Measurements from ENCODE around the gene ATP9B. TPM values are rescaled to one million over a fixed set of nuclear protein-coding genes. Genes with fewer than 3 reads are reported as not detected.
"Not testable (repeated sequence)": the region's sequence is repeated elsewhere in the genome, so short reads cannot be mapped to it uniquely, and the experiment has no call there.

ATP9B gene
- total RNA-seq, 2 experiments from 2014 or later, result 16.0 to 16.4 TPM

GRCh38 chr18:79248495-79249060 lies 179.4 kb downstream of the ATP9B start:
- H3K9me3 Mint-ChIP-seq, result no peaks in the 10 kb centered on the region
- H3K4me1 Mint-ChIP-seq, result peaks cover 18% of the 10 kb centered on the region
- no peak for DNase-seq
- H3K27me3 Mint-ChIP-seq, result no peaks in the 10 kb centered on the region
- H3K36me3 Mint-ChIP-seq, result peaks cover 3% of the 10 kb centered on the region
- H3K4me3 Mint-ChIP-seq, result no peak overlapping the region
- H3K27ac Mint-ChIP-seq, result no peak overlapping the region

- H3K27me3 Mint-ChIP-seq, result no peaks in the 10 kb centered on the region
- no peaks in the 10 kb centered on the region for H3K9me3 Mint-ChIP-seq
- H3K27ac Mint-ChIP-seq, result no peak overlapping the region
- H3K4me3 Mint-ChIP-seq, result no peak overlapping the region
- no peak for DNase-seq
- peaks cover 3% of the 10 kb centered on the region for H3K36me3 Mint-ChIP-seq
- peaks cover 18% of the 10 kb centered on the region for H3K4me1 Mint-ChIP-seq
These were observed 181.2 kb downstream of the ATP9B start for GRCh38 chr18:79250301-79250981.

DNA sequence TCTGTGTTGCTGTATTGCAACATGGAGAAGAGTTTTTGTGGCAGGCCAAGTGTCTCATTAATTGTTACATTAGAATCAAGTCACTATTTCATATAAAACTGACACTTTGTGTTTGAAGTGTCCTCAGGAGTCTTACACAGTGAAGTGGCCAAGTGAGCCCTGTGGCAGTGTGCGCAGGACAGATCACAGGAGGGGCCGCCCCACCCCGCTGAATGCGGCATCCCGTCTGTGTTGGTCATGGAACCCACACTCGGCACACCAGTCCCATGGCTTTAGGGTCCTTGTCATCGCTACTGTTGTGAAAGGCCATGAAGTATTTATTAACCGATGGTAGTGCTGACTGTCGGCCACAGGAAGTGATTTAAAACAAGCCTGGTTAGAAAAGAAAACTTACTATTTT lies 181.8 kb downstream of the ATP9B start:
- Mint-ChIP-seq H3K9me3 (no peaks in the 10 kb centered on the region), H3K4me1 (peaks cover 18% of the 10 kb centered on the region), H3K27ac (no peak overlapping the region), H3K27me3 (no peaks in the 10 kb centered on the region), H3K4me3 (no peak overlapping the region), H3K36me3 (peaks cover 3% of the 10 kb centered on the region)
- DNase-seq, result no peak

- no peaks in the 10 kb centered on the region for H3K27me3 Mint-ChIP-seq
- H3K4me3 Mint-ChIP-seq, result no peak overlapping the region
- H3K4me1 Mint-ChIP-seq, result peaks cover 14% of the 10 kb centered on the region
- DNase-seq, result no peak
- no peak overlapping the region for H3K27ac Mint-ChIP-seq
- peaks cover 3% of the 10 kb centered on the region for H3K36me3 Mint-ChIP-seq
- H3K9me3 Mint-ChIP-seq, result no peaks in the 10 kb centered on the region
These were observed 183.9 kb downstream of the ATP9B start for GRCh38 chr18:79252904-79253633.

DNA sequence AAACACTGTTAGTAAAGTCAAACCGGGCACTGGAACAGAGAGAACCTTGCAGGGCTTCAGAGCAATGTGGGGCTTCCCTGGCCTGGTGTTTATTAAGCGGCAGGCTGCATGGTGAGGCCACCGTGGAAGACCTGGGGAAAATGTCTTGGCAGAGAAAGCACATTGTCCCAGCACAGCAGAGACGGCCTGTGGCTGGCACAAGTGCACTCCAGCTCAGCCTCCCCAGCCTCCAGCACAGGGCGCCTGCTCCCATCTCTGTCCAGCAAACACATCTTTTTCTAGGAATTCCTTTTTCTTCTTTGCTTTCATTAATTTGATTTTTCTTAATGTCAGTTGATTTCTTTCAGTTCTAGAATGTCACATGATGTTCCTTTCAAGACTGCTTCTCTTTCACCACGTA lies 188.3 kb downstream of the ATP9B start:
- DNase-seq, result no peak
- Mint-ChIP-seq H3K4me3 (no peak overlapping the region), H3K36me3 (peaks cover 13% of the 10 kb centered on the region), H3K4me1 (no peaks in the 10 kb centered on the region), H3K27ac (no peak overlapping the region), H3K27me3 (no peaks in the 10 kb centered on the region), H3K9me3 (no peaks in the 10 kb centered on the region)

DNA sequence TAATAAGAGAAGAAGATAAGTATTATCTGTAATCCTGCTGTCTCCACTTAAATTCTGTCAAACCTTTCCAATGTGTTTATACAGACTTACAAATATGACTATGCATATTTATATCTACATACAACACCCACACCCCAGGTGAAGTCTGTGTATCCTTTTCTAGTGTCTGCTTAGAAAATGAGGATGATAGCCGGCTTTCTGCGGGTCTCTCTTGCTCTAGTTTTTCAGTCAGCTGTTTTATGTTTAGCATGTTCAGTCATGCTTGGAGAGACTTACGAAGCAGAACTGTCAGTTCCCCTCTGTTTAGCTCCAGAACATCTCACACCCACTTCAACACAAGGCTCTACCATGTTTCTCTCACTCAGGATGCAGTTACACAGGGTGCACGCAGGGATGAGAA lies 189.3 kb downstream of the ATP9B start:
- Mint-ChIP-seq H3K4me3 (no peak overlapping the region), H3K9me3 (no peaks in the 10 kb centered on the region), H3K27ac (no peak overlapping the region), H3K4me1 (no peaks in the 10 kb centered on the region), H3K27me3 (no peaks in the 10 kb centered on the region), H3K36me3 (peaks cover 13% of the 10 kb centered on the region)
- DNase-seq, result no peak

DNA sequence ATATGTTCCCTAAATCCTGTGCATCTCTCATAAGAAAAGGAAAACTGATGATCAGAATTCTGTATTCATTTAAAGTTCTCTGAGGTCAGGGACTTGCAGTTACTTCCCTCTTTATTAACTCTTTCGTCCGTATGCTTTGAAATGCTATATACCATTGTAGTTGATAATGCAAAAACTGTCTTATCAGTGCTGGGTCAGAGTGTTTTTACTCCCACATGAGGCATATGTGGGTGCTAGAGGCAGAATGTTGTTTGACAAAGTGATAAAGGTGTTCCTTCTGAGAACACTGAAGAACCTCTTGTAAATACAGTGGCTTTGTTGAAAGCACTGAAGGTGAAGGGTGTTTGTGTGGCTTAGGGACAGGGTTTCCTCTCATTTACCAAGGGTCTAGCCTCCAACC lies 190.0 kb downstream of the ATP9B start:
- Mint-ChIP-seq H3K27me3 (no peaks in the 10 kb centered on the region), H3K27ac (no peak overlapping the region), H3K4me1 (no peaks in the 10 kb centered on the region), H3K9me3 (no peaks in the 10 kb centered on the region), H3K4me3 (no peak overlapping the region), H3K36me3 (peaks cover 16% of the 10 kb centered on the region)
- DNase-seq, result no peak

DNA sequence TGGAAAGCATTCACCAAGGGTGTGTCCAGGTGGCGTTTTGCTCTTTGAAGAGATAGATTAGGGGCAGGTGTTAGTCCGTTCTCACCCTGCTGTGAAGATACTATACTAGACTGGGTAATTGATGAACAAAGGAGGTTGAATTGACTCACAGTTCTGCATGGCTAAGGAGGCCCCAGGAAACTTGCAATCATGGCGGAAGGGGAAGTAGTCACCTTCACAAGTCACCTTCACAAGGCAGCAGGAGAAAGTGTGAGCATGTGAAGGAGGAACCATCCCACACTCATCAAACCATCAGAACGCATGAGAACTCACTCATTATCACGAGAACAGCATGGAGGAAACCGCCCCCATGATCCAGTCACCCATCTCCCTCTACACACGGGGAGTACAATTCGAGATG lies 190.8 kb downstream of the ATP9B start:
- no peaks in the 10 kb centered on the region for H3K4me1 Mint-ChIP-seq
- H3K36me3 Mint-ChIP-seq, result peaks cover 20% of the 10 kb centered on the region
- H3K4me3 Mint-ChIP-seq, result no peak overlapping the region
- no peak overlapping the region for H3K27ac Mint-ChIP-seq
- no peaks in the 10 kb centered on the region for H3K27me3 Mint-ChIP-seq
- peaks cover 3% of the 10 kb centered on the region for H3K9me3 Mint-ChIP-seq
- DNase-seq, result no peak

GRCh38 chr18:79260510-79260909 lies 191.3 kb downstream of the ATP9B start:
- H3K27ac Mint-ChIP-seq, result no peak overlapping the region
- peaks cover 7% of the 10 kb centered on the region for H3K9me3 Mint-ChIP-seq
- no peak for DNase-seq
- H3K36me3 Mint-ChIP-seq, result peaks cover 25% of the 10 kb centered on the region
- H3K4me1 Mint-ChIP-seq, result no peaks in the 10 kb centered on the region
- no peaks in the 10 kb centered on the region for H3K27me3 Mint-ChIP-seq
- no peak overlapping the region for H3K4me3 Mint-ChIP-seq

DNA sequence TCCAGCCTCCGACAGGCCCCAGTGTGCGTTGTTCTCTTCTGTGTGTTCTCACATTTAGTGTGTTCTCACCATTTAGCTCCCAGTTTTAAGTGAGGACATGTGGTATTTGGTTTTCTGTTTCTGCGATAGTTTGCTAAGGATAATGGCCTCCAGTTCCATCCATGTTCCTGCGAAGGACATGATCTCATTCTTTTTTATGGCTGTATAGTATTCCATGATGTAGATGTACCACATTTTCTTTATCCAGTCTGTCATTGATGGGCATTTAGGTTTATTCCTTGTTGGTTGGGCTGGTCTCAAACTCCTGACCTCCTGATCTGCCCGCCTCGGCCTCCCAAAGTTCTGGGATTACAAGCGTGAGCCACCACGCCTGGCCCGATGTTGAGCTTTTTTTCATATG lies 195.9 kb downstream of the ATP9B start:
- H3K9me3 Mint-ChIP-seq, H3K4me3 Mint-ChIP-seq, H3K27me3 Mint-ChIP-seq, H3K4me1 Mint-ChIP-seq, DNase-seq, H3K27ac Mint-ChIP-seq: not testable (repeated sequence)
- peaks cover 34% of the 10 kb centered on the region for H3K36me3 Mint-ChIP-seq

DNA sequence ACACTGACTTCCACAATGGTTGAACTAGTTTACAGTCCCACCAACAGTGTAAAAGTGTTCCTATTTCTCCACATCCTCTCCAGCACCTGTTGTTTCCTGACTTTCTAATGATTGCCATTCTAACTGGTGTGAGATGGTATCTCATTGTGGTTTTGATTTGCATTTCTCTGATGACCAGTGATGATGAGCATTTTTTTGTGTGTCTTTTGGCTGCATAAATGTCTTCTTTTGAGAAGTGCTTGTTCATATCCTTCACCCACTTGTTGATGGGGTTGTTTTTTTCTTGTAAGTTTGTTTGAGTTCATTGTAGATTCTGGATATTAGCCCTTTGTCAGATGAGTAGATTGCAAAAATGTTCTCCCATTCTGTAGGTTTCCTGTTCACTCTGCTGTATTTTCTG lies 202.6 kb downstream of the ATP9B start:
- not testable (repeated sequence) for H3K27ac Mint-ChIP-seq, DNase-seq, H3K9me3 Mint-ChIP-seq, H3K27me3 Mint-ChIP-seq, H3K4me3 Mint-ChIP-seq
- Mint-ChIP-seq H3K4me1 (peaks cover 13% of the 10 kb centered on the region), H3K36me3 (peaks cover 26% of the 10 kb centered on the region)

DNA sequence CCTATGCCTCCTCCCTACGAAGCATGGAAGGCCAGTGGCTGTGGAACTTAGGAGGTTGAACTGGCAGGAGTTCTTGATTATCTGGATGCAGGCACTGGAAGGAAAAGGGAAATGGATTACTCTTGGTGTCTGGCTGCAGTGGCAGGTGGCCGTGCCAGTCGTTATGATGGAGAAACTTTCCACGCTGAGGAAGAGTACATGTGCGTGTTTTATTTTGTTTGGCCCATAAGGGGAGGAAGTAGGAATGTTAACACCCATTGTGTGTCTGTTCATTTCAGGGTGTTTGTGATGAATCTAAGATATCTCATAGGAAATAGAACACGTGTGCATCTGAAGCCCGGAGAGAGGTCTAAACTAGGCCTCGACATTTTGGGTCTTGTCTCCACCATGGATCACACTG lies 203.7 kb downstream of the ATP9B start:
- Mint-ChIP-seq H3K4me3 (no peak overlapping the region), H3K36me3 (peaks cover 27% of the 10 kb centered on the region), H3K9me3 (no peaks in the 10 kb centered on the region), H3K4me1 (peaks cover 11% of the 10 kb centered on the region), H3K27me3 (no peaks in the 10 kb centered on the region), H3K27ac (no peak overlapping the region)
- DNase-seq, result no peak

DNA sequence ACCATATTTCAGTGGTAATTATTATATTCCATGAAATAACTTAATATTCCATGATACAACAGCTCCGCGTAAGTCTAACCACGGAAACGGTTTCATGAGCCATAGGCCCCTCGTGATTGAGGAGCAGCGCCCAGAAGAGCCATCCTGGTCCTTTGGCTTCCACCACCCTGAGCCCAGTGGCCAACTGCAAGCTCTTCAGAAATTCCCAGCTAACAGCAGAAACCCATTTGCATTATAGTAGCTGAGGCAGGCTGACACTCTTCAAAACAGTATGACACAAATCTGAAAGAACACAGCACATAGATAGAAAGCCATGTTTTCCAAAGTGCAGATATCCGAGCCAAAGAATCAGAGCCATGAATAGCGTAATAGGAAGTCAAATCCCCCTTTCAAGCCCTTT lies 205.6 kb downstream of the ATP9B start:
- H3K9me3 Mint-ChIP-seq, result no peaks in the 10 kb centered on the region

DNA sequence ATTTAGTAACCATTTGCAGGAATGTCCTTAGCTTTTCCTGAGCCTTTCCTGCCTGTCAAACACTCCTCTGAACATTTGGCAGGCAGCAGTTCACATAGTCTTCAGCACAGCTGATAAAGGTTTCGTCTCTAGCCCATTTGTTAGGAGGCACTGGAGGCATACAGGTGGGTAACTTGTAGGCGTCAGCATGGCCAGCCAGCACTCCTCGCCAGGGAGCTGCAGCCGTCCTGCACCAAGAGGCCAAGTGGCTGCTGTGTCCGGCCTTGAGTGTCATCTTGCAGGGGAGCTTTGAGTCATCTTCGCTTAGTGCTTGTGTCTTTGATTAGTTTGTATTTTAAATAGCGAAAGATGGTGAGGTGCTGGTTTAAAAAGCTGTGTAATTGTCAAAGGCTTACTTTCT lies 206.3 kb downstream of the ATP9B start:
- Mint-ChIP-seq H3K27me3 (no peaks in the 10 kb centered on the region), H3K27ac (no peak overlapping the region)

More for the DNA sequence above, 205.6 kb downstream of the ATP9B start:
- Mint-ChIP-seq H3K27ac (no peak overlapping the region), H3K27me3 (no peaks in the 10 kb centered on the region), H3K4me3 (no peak overlapping the region), H3K4me1 (peaks cover 11% of the 10 kb centered on the region), H3K36me3 (peaks cover 24% of the 10 kb centered on the region)
- no peak for DNase-seq

DNA sequence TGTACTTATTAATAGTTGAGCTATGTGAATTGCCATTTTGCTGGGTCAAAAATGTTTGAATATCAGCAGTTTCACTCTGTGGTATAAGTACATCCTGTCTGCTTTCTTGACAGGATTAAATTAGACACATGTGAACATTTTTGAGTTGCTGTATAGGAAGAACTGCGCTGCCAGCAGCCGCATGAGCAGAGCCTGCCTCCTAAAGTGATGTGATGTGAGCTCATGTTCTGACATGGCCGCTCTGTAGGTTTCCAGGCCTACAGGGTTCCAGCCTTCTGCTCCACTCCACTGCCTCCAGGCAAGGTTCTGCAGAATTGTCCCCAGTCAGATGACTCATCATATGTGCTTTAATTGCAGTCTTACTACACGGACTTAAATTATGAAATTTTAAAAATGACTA lies 206.8 kb downstream of the ATP9B start:
- Mint-ChIP-seq H3K4me1 (peaks cover 11% of the 10 kb centered on the region), H3K27me3 (no peaks in the 10 kb centered on the region), H3K36me3 (peaks cover 21% of the 10 kb centered on the region), H3K4me3 (no peak overlapping the region), H3K27ac (no peak overlapping the region), H3K9me3 (no peaks in the 10 kb centered on the region)
- no peak for DNase-seq

More for the DNA sequence above, 206.3 kb downstream of the ATP9B start:
- H3K36me3 Mint-ChIP-seq, result peaks cover 23% of the 10 kb centered on the region
- H3K9me3 Mint-ChIP-seq, result no peaks in the 10 kb centered on the region
- H3K4me3 Mint-ChIP-seq, result no peak overlapping the region
- H3K4me1 Mint-ChIP-seq, result peaks cover 11% of the 10 kb centered on the region
- DNase-seq, result no peak

DNA sequence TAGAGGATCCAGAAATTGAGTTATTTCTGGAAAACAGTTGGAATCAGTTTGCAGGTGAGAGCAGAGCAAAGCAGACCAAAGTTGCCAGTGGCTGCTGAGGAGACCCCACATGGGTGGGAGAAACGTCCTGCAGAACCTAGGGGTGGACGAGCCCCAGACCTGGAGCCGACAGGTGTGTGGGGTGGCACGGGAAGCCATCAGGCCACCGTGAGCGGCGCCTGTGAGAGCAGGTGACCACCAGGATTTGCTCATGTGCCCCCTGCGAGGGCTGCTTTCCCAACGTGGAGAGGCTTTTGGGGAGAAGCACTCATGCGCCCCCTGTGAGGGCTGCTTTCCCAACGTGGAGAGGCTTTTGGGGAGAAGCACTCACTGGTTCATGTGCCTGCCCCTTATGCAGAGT lies 209.7 kb downstream of the ATP9B start:
- DNase-seq, result no peak
- Mint-ChIP-seq H3K27me3 (no peaks in the 10 kb centered on the region), H3K36me3 (peaks cover 32% of the 10 kb centered on the region)

More for the DNA sequence above, 209.7 kb downstream of the ATP9B start:
- Mint-ChIP-seq H3K27ac (no peak overlapping the region), H3K9me3 (no peaks in the 10 kb centered on the region), H3K4me3 (no peak overlapping the region), H3K4me1 (peaks cover 11% of the 10 kb centered on the region)
